ENCODE results near the gene COL4A2.

The COL4A2 gene

GRCh38 chr13:110302997-110303396 is 4.1 kb upstream of the COL4A2 start:
- no peaks in the 10 kb centered on the region for H3K4me1 ChIP-seq (ENCODE audit: low read length)
- no peak for DNase-seq
- H3K36me3 ChIP-seq (replicated peaks; ENCODE audit: insufficient read depth, low read length), result no peaks in the 10 kb centered on the region
- no peak overlapping the region for H3K27ac ChIP-seq (ENCODE audit: low read length)
- H3K9me2 ChIP-seq (replicated peaks; ENCODE audit: insufficient read depth, low read length), result no peaks in the 10 kb centered on the region
- H3K9me3 ChIP-seq (replicated peaks; ENCODE audit: insufficient read depth, low read length), result no peaks in the 10 kb centered on the region
- H3K79me2 ChIP-seq (ENCODE audit: low read length), result no peaks in the 10 kb centered on the region
- no peaks in the 10 kb centered on the region for H3F3A ChIP-seq (ENCODE audit: insufficient read depth, low read length)
- no peak overlapping the region for H3K9ac ChIP-seq (ENCODE audit: low read length)
- no peak overlapping the region for H2AFZ ChIP-seq (ENCODE audit: low read length)
- no peak for TF ChIP-seq EZH2phosphoT487 (IDR thresholded peaks at IDR 0.05; ENCODE audit: low read length)
- no peaks in the 10 kb centered on the region for H3K27me3 ChIP-seq (replicated peaks; ENCODE audit: insufficient read depth, low read length)
- H3K4me3 ChIP-seq (ENCODE audit: low read length), result no peak overlapping the region
- H4K20me1 ChIP-seq (ENCODE audit: insufficient read depth, low read length), result no peaks in the 10 kb centered on the region
- H3K4me2 ChIP-seq (ENCODE audit: low read depth, low read length), result no peak overlapping the region

- no peak overlapping the region for H3K9ac ChIP-seq (ENCODE audit: low read length)
Measured at GRCh38 chr13:110303644-110304043, 3.4 kb upstream of the COL4A2 start.

GRCh38 chr13:110304256-110304655 is 2.8 kb upstream of the COL4A2 start:
- no peaks in the 10 kb centered on the region for H3K79me2 ChIP-seq (ENCODE audit: low read length)
- no peaks in the 10 kb centered on the region for H3F3A ChIP-seq (ENCODE audit: insufficient read depth, low read length)
- H3K4me2 ChIP-seq (ENCODE audit: low read depth, low read length), result no peak overlapping the region

More at GRCh38 chr13:110303644-110304043, 3.4 kb upstream of the COL4A2 start:
- Histone ChIP-seq H3K79me2 (ENCODE audit: low read length) (no peaks in the 10 kb centered on the region), H3K9me3 (replicated peaks; ENCODE audit: insufficient read depth, low read length) (no peaks in the 10 kb centered on the region), H2AFZ (ENCODE audit: low read length) (no peak overlapping the region), H3K27me3 (replicated peaks; ENCODE audit: insufficient read depth, low read length) (no peaks in the 10 kb centered on the region), H3F3A (ENCODE audit: insufficient read depth, low read length) (no peaks in the 10 kb centered on the region), H3K9me2 (replicated peaks; ENCODE audit: insufficient read depth, low read length) (no peaks in the 10 kb centered on the region), H3K27ac (ENCODE audit: low read length) (no peak overlapping the region), H4K20me1 (ENCODE audit: insufficient read depth, low read length) (no peaks in the 10 kb centered on the region), H3K4me1 (ENCODE audit: low read length) (no peaks in the 10 kb centered on the region), H3K36me3 (replicated peaks; ENCODE audit: insufficient read depth, low read length) (no peaks in the 10 kb centered on the region), H3K4me3 (ENCODE audit: low read length) (no peak overlapping the region), H3K4me2 (ENCODE audit: low read depth, low read length) (no peak overlapping the region)
- DNase-seq, result no peak
- TF ChIP-seq CTCF (IDR thresholded peaks at IDR 0.05; ENCODE audit: low read length) (no peak), EZH2 (optimal IDR thresholded peaks at IDR 0.05; ENCODE audit: low read depth, low read length) (no peak), EZH2phosphoT487 (IDR thresholded peaks at IDR 0.05; ENCODE audit: low read length) (no peak)

More at GRCh38 chr13:110304256-110304655, 2.8 kb upstream of the COL4A2 start:
- Histone ChIP-seq H3K4me1 (ENCODE audit: low read length) (no peaks in the 10 kb centered on the region), H4K20me1 (ENCODE audit: insufficient read depth, low read length) (no peaks in the 10 kb centered on the region), H3K36me3 (replicated peaks; ENCODE audit: insufficient read depth, low read length) (no peaks in the 10 kb centered on the region), H3K27me3 (replicated peaks; ENCODE audit: insufficient read depth, low read length) (no peaks in the 10 kb centered on the region), H3K9ac (ENCODE audit: low read length) (no peak overlapping the region), H3K9me3 (replicated peaks; ENCODE audit: insufficient read depth, low read length) (no peaks in the 10 kb centered on the region), H3K4me3 (ENCODE audit: low read length) (no peak overlapping the region), H2AFZ (ENCODE audit: low read length) (no peak overlapping the region), H3K27ac (ENCODE audit: low read length) (no peak overlapping the region), H3K9me2 (replicated peaks; ENCODE audit: insufficient read depth, low read length) (no peaks in the 10 kb centered on the region)
- TF ChIP-seq EZH2phosphoT487 (IDR thresholded peaks at IDR 0.05; ENCODE audit: low read length) (no peak), EZH2 (optimal IDR thresholded peaks at IDR 0.05; ENCODE audit: low read depth, low read length) (no peak), CTCF (IDR thresholded peaks at IDR 0.05; ENCODE audit: low read length) (no peak)
- no peak for DNase-seq

All from MM.1S (cell line).